HEK293 (cell line): Measurements from ENCODE around the gene SRC.

Source experiments
- PRDM1 ChIP-seq: fragments of 450-650 bp; formaldehyde crosslinking; IDR thresholded peaks from 2 replicates; pipeline ENCODE4; 2016; ENCODE audit warnings: missing biosample characterization, missing genetic modification characterization
- REPIN1 ChIP-seq: fragments of 450-650 bp; formaldehyde crosslinking; IDR thresholded peaks from 2 replicates; pipeline ENCODE4 v1.5.1; 2017; ENCODE audit warnings: missing biosample characterization, missing genetic modification characterization, low read depth
- ZEB2 ChIP-seq: fragments of 450-650 bp; formaldehyde crosslinking; IDR thresholded peaks from 2 replicates; pipeline ENCODE4 v1.5.1; 2016; ENCODE audit warnings: missing biosample characterization, missing genetic modification characterization
- ZNF629 ChIP-seq: fragments of 450-650 bp; formaldehyde crosslinking; IDR thresholded peaks from 2 replicates; pipeline ENCODE4 v1.5.1; 2017; ENCODE audit warnings: missing biosample characterization, missing genetic modification characterization
- TF ChIP-seq, protein P1 (sequence below): fragments of 450-650 bp; formaldehyde crosslinking; IDR thresholded peaks from 2 replicates; pipeline ENCODE4 v1.5.1; 2016; ENCODE audit warnings: missing biosample characterization, missing genetic modification characterization
- TF ChIP-seq, protein P2 (sequence below): fragments of 450-650 bp; formaldehyde crosslinking; IDR thresholded peaks from 2 replicates; pipeline ENCODE4 v1.5.1; 2016; ENCODE audit warnings: missing biosample characterization, missing genetic modification characterization, low read depth
- TF ChIP-seq, protein P3 (sequence below): fragments of 450-650 bp; formaldehyde crosslinking; IDR thresholded peaks from 2 replicates; pipeline ENCODE4 v1.5.1; 2016; ENCODE audit warnings: missing biosample characterization, missing genetic modification characterization, low read depth

DNA sequence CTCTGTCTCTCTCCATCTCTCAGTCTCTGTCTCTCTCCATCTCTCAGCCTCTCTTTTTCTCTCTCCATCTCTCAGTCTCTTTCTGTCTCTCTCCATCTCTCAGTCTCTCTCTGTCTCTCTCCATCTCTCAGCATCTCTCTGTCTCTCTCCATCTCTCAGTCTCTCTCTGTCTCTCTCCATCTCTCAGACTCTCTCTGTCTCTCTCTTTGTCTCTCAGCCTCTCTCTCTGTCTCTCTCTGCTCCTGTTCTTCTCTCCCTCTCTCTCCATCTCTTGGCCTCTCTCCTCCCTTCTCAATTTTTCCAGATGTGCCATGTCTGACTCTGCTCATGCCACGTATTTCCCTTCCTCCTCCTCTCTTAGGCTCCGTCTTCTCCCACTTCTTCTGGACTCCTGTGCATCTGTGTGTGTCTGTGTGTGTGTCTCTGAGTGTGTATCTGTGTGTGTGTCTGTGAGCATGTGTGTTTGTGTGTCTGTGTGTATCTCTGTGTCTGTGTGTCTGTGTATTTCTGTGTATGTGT is 72.7 kb downstream of the SRC start:
- TF ChIP-seq REPIN1 (no peak), PRDM1 (tag by site-specific recombination) (no peak), ZEB2 (no peak), ZNF629 (no peak)
- TF ChIP-seq, protein P1, sequence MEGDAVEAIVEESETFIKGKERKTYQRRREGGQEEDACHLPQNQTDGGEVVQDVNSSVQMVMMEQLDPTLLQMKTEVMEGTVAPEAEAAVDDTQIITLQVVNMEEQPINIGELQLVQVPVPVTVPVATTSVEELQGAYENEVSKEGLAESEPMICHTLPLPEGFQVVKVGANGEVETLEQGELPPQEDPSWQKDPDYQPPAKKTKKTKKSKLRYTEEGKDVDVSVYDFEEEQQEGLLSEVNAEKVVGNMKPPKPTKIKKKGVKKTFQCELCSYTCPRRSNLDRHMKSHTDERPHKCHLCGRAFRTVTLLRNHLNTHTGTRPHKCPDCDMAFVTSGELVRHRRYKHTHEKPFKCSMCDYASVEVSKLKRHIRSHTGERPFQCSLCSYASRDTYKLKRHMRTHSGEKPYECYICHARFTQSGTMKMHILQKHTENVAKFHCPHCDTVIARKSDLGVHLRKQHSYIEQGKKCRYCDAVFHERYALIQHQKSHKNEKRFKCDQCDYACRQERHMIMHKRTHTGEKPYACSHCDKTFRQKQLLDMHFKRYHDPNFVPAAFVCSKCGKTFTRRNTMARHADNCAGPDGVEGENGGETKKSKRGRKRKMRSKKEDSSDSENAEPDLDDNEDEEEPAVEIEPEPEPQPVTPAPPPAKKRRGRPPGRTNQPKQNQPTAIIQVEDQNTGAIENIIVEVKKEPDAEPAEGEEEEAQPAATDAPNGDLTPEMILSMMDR (tag by site-specific recombination): no peak
- TF ChIP-seq, protein P2, sequence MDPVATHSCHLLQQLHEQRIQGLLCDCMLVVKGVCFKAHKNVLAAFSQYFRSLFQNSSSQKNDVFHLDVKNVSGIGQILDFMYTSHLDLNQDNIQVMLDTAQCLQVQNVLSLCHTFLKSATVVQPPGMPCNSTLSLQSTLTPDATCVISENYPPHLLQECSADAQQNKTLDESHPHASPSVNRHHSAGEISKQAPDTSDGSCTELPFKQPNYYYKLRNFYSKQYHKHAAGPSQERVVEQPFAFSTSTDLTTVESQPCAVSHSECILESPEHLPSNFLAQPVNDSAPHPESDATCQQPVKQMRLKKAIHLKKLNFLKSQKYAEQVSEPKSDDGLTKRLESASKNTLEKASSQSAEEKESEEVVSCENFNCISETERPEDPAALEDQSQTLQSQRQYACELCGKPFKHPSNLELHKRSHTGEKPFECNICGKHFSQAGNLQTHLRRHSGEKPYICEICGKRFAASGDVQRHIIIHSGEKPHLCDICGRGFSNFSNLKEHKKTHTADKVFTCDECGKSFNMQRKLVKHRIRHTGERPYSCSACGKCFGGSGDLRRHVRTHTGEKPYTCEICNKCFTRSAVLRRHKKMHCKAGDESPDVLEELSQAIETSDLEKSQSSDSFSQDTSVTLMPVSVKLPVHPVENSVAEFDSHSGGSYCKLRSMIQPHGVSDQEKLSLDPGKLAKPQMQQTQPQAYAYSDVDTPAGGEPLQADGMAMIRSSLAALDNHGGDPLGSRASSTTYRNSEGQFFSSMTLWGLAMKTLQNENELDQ (tag by site-specific recombination): no peak
- TF ChIP-seq, protein P3, sequence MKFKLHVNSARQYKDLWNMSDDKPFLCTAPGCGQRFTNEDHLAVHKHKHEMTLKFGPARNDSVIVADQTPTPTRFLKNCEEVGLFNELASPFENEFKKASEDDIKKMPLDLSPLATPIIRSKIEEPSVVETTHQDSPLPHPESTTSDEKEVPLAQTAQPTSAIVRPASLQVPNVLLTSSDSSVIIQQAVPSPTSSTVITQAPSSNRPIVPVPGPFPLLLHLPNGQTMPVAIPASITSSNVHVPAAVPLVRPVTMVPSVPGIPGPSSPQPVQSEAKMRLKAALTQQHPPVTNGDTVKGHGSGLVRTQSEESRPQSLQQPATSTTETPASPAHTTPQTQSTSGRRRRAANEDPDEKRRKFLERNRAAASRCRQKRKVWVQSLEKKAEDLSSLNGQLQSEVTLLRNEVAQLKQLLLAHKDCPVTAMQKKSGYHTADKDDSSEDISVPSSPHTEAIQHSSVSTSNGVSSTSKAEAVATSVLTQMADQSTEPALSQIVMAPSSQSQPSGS (tag by site-specific recombination): no peak
